ENCODE data around the gene CMC2.

The CMC2 gene

DNA sequence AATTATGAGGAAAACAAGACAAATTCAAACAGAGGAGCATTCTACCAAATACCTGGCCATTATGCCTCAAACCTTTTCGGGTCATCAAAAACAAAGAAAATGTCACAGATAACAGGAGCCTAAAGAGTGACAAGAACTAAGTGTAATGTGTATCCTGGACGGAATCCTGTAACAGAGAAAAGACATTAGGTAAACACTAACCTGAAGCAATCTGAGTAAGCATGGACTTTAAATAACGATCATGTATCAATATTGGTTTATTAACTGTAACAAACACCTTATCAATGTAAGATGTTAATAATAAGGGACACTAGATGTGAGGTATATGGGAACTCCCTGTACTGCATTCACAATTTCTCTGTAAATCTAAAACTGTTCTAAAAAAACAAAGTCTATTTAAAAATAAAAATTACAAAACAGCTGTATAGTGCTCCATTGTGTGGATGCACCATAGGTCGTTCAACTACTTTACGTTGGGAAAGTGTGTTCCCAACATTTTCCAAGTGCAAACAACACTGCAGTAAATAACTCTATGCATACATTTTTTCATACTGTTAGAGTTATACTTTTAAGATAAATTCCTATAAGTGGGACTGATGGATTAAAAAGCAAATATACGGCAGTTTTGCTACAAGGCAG is 14.8 kb downstream of the CMC2 start:
- H3K36me3 ChIP-seq (ENCODE audit: control insufficient read depth, insufficient read depth, low read length), result peaks cover 20% of the 10 kb centered on the region
- H3K27ac ChIP-seq (ENCODE audit: low read depth, low read length, severe bottlenecking), result peak overlapping the region; percentile 94
- 80 to 100% methylated on average over 1 of the region's 6 CpGs for WGBS, 2 experiments (ENCODE audit: insufficient coverage in 2 of 2)
- H3K9me3 ChIP-seq (ENCODE audit: control insufficient read depth, low read length), result no peaks in the 10 kb centered on the region
- H3K4me3 ChIP-seq (ENCODE audit: extremely low read depth, insufficient read depth, low read length, poor library complexity, severe bottlenecking), result no peak overlapping the region
- H3K4me1 ChIP-seq (ENCODE audit: control insufficient read depth, insufficient read depth, low read length, poor library complexity, severe bottlenecking), result peaks cover 22% of the 10 kb centered on the region

DNA sequence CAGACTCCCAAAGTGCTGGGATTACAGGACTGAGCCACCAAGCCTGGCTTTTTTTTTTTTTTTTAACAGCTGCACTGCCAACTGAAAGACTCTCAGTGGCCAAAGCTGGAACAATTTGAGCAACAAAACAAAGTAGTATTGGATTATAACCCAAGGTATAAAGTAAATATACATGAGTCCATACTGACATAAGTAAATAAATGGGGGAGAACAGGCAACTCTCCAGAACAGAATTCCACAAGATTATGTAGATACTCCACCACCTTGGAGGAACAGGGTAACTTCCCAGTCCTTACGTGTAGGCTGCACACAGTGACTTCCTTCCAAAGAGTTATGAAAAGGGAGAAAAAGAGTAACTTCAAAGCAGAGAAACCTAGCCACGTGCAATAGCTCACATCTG is 15.7 kb downstream of the CMC2 start:
- WGBS, 2 experiments (ENCODE audit: insufficient coverage in 2 of 2), result 100% methylated on average over 2 of the region's 2 CpGs; no CpG with 5 or more reads in 1 of the 2 experiments
- no peak overlapping the region for H3K27ac ChIP-seq (ENCODE audit: low read depth, low read length, severe bottlenecking)
- H3K36me3 ChIP-seq (ENCODE audit: control insufficient read depth, insufficient read depth, low read length), result peaks cover 23% of the 10 kb centered on the region

DNA sequence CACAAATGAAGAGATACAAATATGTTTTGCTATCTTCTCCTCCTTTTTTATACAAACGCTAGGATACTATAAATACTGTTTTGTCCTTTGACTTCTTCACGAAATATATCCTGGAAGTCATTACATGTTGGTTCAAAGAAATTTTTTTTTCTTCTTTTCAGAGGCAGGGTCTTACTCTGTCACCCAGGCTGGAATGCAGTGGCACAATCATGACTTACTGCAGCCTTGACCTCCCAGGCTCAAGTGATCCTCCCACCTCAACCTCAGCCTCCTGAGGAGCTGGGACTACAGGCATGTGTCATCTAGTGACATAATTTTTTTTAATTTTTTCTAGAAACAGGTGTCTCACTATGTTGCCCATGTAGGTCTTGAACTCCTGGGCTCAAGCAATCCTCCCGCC is 16.1 kb downstream of the CMC2 start:
- H3K4me3 ChIP-seq (ENCODE audit: extremely low read depth, insufficient read depth, low read length, poor library complexity, severe bottlenecking), result no peak overlapping the region
- no peaks in the 10 kb centered on the region for H3K9me3 ChIP-seq (ENCODE audit: control insufficient read depth, low read length)
- WGBS, 2 experiments (ENCODE audit: insufficient coverage in 2 of 2), result 100% methylated on average over 2 to 3 of the region's 3 CpGs
- no peak overlapping the region for H3K27ac ChIP-seq (ENCODE audit: low read depth, low read length, severe bottlenecking)
- peaks cover 31% of the 10 kb centered on the region for H3K4me1 ChIP-seq (ENCODE audit: control insufficient read depth, insufficient read depth, low read length, poor library complexity, severe bottlenecking)
- H3K36me3 ChIP-seq (ENCODE audit: control insufficient read depth, insufficient read depth, low read length), result peaks cover 23% of the 10 kb centered on the region

More for the DNA sequence above, 15.7 kb downstream of the CMC2 start:
- Histone ChIP-seq H3K9me3 (ENCODE audit: control insufficient read depth, low read length) (no peaks in the 10 kb centered on the region), H3K4me3 (ENCODE audit: extremely low read depth, insufficient read depth, low read length, poor library complexity, severe bottlenecking) (no peak overlapping the region), H3K4me1 (ENCODE audit: control insufficient read depth, insufficient read depth, low read length, poor library complexity, severe bottlenecking) (peaks cover 29% of the 10 kb centered on the region)

GRCh38 chr16:80989801-80990200 is 16.9 kb downstream of the CMC2 start:
- peaks cover 31% of the 10 kb centered on the region for H3K4me1 ChIP-seq (ENCODE audit: control insufficient read depth, insufficient read depth, low read length, poor library complexity, severe bottlenecking)
- no peak overlapping the region for H3K27ac ChIP-seq (ENCODE audit: low read depth, low read length, severe bottlenecking)
- H3K4me3 ChIP-seq (ENCODE audit: extremely low read depth, insufficient read depth, low read length, poor library complexity, severe bottlenecking), result no peak overlapping the region
- 83% methylated on average over 1 of the region's 2 CpGs; no CpG with 5 or more reads in 1 of the 2 experiments for WGBS, 2 experiments (ENCODE audit: insufficient coverage in 2 of 2)
- no peaks in the 10 kb centered on the region for H3K9me3 ChIP-seq (ENCODE audit: control insufficient read depth, low read length)
- H3K36me3 ChIP-seq (ENCODE audit: control insufficient read depth, insufficient read depth, low read length), result peaks cover 23% of the 10 kb centered on the region

DNA sequence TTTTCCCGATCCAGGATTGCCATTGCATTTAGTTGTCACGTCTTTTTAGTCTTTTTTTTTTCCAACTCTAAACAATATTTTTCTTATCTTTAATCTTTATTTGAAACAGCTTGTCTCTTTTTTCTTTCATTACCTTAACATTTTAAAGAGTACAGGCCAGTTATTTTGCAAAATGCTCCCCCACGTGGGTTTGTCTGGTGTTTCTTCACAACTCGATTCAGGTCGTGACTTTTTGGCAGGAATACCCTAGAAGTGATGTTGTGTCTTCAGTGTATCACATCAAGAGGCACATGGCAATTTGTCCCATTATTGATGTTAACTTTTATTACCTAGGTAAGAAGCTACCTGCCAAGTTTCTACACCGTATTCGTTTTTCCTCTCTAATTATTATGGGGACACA is 17.9 kb downstream of the CMC2 start:
- Histone ChIP-seq H3K27ac (ENCODE audit: low read depth, low read length, severe bottlenecking) (no peak overlapping the region), H3K36me3 (ENCODE audit: control insufficient read depth, insufficient read depth, low read length) (peaks cover 23% of the 10 kb centered on the region), H3K4me3 (ENCODE audit: extremely low read depth, insufficient read depth, low read length, poor library complexity, severe bottlenecking) (no peak overlapping the region), H3K9me3 (ENCODE audit: control insufficient read depth, low read length) (no peaks in the 10 kb centered on the region), H3K4me1 (ENCODE audit: control insufficient read depth, insufficient read depth, low read length, poor library complexity, severe bottlenecking) (peaks cover 29% of the 10 kb centered on the region)
- WGBS, 2 experiments (ENCODE audit: insufficient coverage in 2 of 2), result 61 to 100% methylated on average over 2 to 3 of the region's 7 CpGs

DNA sequence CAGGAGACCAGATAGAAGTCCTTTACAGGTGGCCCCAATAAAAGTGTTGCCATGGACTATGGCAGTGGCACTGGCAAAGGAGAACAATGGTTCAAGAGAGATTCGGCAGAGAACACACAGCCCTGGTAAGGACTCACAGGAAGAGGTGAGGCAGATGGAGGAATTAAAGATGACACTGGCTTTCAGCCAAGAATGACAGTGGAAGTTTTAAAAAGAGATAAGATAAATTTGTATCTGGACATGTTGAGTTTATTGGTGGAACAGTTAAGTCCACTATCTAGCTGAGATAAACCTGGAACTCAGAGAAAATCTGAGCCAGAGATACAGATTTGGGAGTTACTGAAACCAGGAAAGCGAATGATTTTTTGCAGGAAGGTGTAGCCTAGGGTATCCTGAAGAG is 20.1 kb downstream of the CMC2 start:
- Histone ChIP-seq H3K9me3 (ENCODE audit: control insufficient read depth, low read length) (no peaks in the 10 kb centered on the region), H3K36me3 (ENCODE audit: control insufficient read depth, insufficient read depth, low read length) (peaks cover 22% of the 10 kb centered on the region), H3K4me3 (ENCODE audit: extremely low read depth, insufficient read depth, low read length, poor library complexity, severe bottlenecking) (no peak overlapping the region), H3K4me1 (ENCODE audit: control insufficient read depth, insufficient read depth, low read length, poor library complexity, severe bottlenecking) (peaks cover 20% of the 10 kb centered on the region), H3K27ac (ENCODE audit: low read depth, low read length, severe bottlenecking) (no peak overlapping the region)
- 93 to 94% methylated on average over 2 of the region's 2 CpGs for WGBS, 2 experiments (ENCODE audit: insufficient coverage in 2 of 2)

- peaks cover 16% of the 10 kb centered on the region for H3K4me1 ChIP-seq (ENCODE audit: control insufficient read depth, insufficient read depth, low read length, poor library complexity, severe bottlenecking)
- 70 to 75% methylated on average over 2 of the region's 2 CpGs for WGBS, 2 experiments (ENCODE audit: insufficient coverage in 2 of 2)
- no peaks in the 10 kb centered on the region for H3K9me3 ChIP-seq (ENCODE audit: control insufficient read depth, low read length)
- no peak overlapping the region for H3K4me3 ChIP-seq (ENCODE audit: extremely low read depth, insufficient read depth, low read length, poor library complexity, severe bottlenecking)
- H3K27ac ChIP-seq (ENCODE audit: low read depth, low read length, severe bottlenecking), result no peak overlapping the region
- peaks cover 15% of the 10 kb centered on the region for H3K36me3 ChIP-seq (ENCODE audit: control insufficient read depth, insufficient read depth, low read length)
Observed at GRCh38 chr16:80985611-80986010, 21.1 kb downstream of the CMC2 start.

- Histone ChIP-seq H3K4me1 (ENCODE audit: control insufficient read depth, insufficient read depth, low read length, poor library complexity, severe bottlenecking) (peaks cover 14% of the 10 kb centered on the region), H3K4me3 (ENCODE audit: extremely low read depth, insufficient read depth, low read length, poor library complexity, severe bottlenecking) (no peak overlapping the region), H3K36me3 (ENCODE audit: control insufficient read depth, insufficient read depth, low read length) (peaks cover 18% of the 10 kb centered on the region), H3K9me3 (ENCODE audit: control insufficient read depth, low read length) (no peaks in the 10 kb centered on the region), H3K27ac (ENCODE audit: low read depth, low read length, severe bottlenecking) (no peak overlapping the region)
- 95 to 97% methylated on average over 3 to 5 of the region's 6 CpGs for WGBS, 2 experiments (ENCODE audit: insufficient coverage in 2 of 2)
Observed at GRCh38 chr16:80984124-80984892, 22.4 kb downstream of the CMC2 start.

DNA sequence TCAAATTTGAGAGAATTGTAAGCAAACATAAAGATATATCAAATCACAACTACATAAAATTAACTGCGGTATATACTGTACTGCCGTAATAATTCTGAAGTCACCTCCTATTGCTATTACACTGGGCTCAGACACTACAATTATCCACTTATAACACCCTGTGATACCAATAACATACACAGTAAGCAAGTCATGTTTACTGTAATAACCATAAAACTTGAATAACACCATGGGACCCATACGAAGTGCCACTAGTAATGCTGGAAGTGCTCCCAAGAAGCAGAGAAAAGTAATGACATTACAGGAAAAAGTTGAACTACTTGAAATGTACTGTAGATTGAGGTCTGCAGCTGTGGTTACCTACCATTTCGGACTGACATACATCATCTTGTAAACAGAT is 24.0 kb downstream of the CMC2 start:
- Histone ChIP-seq H3K4me3 (ENCODE audit: extremely low read depth, insufficient read depth, low read length, poor library complexity, severe bottlenecking) (no peak overlapping the region), H3K9me3 (ENCODE audit: control insufficient read depth, low read length) (no peaks in the 10 kb centered on the region), H3K27ac (ENCODE audit: low read depth, low read length, severe bottlenecking) (no peak overlapping the region), H3K4me1 (ENCODE audit: control insufficient read depth, insufficient read depth, low read length, poor library complexity, severe bottlenecking) (peaks cover 11% of the 10 kb centered on the region), H3K36me3 (ENCODE audit: control insufficient read depth, insufficient read depth, low read length) (peaks cover 24% of the 10 kb centered on the region)
- 100% methylated on average over 2 to 3 of the region's 4 CpGs for WGBS, 2 experiments (ENCODE audit: insufficient coverage in 2 of 2)

- H3K4me1 ChIP-seq (ENCODE audit: control insufficient read depth, insufficient read depth, low read length, poor library complexity, severe bottlenecking), result peaks cover 3% of the 10 kb centered on the region
- peaks cover 23% of the 10 kb centered on the region for H3K36me3 ChIP-seq (ENCODE audit: control insufficient read depth, insufficient read depth, low read length)
Observed at GRCh38 chr16:80981103-80981502, 25.6 kb downstream of the CMC2 start.

GRCh38 chr16:80976946-80977345 is 29.7 kb downstream of the CMC2 start:
- WGBS, 2 experiments (ENCODE audit: insufficient coverage in 2 of 2), result 91 to 94% methylated on average over 1 of the region's 1 CpG

More at GRCh38 chr16:80981103-80981502, 25.6 kb downstream of the CMC2 start:
- Histone ChIP-seq H3K4me3 (ENCODE audit: extremely low read depth, insufficient read depth, low read length, poor library complexity, severe bottlenecking) (no peak overlapping the region), H3K27ac (ENCODE audit: low read depth, low read length, severe bottlenecking) (no peak overlapping the region), H3K9me3 (ENCODE audit: control insufficient read depth, low read length) (no peaks in the 10 kb centered on the region)

More at GRCh38 chr16:80976946-80977345, 29.7 kb downstream of the CMC2 start:
- Histone ChIP-seq H3K9me3 (ENCODE audit: control insufficient read depth, low read length) (no peaks in the 10 kb centered on the region), H3K4me1 (ENCODE audit: control insufficient read depth, insufficient read depth, low read length, poor library complexity, severe bottlenecking) (no peaks in the 10 kb centered on the region), H3K27ac (ENCODE audit: low read depth, low read length, severe bottlenecking) (no peak overlapping the region), H3K4me3 (ENCODE audit: extremely low read depth, insufficient read depth, low read length, poor library complexity, severe bottlenecking) (no peak overlapping the region), H3K36me3 (ENCODE audit: control insufficient read depth, insufficient read depth, low read length) (peaks cover 56% of the 10 kb centered on the region)

Data from mesodermal cell (in vitro differentiated cells).